SH-SY5Y (cell line): ENCODE data around the gene PRM3.

Experiments
- GATA2 ChIP-seq: IDR thresholded peaks from 2 replicates; pipeline ENCODE4 v1.6.1; 2011; ENCODE audit warnings: mild to moderate bottlenecking, low read depth, low read length
- GATA3 ChIP-seq: IDR thresholded peaks from 2 replicates; pipeline ENCODE4 v1.6.1; 2011; ENCODE audit warnings: low read depth, mild to moderate bottlenecking, low read length, moderate library complexity

- TF ChIP-seq GATA3 (no peak), GATA2 (no peak)
Observed at GRCh38 chr16:11250091-11250785, 23.2 kb downstream of the PRM3 start.
